Measurements from ENCODE around the gene SLC25A26. TPM values are rescaled to one million over a fixed set of nuclear protein-coding genes. Genes with fewer than 3 reads are reported as not detected.

The SLC25A26 gene
- total RNA-seq, 2 experiments from 2014 or later, result 12.9 to 15.3 TPM

DNA sequence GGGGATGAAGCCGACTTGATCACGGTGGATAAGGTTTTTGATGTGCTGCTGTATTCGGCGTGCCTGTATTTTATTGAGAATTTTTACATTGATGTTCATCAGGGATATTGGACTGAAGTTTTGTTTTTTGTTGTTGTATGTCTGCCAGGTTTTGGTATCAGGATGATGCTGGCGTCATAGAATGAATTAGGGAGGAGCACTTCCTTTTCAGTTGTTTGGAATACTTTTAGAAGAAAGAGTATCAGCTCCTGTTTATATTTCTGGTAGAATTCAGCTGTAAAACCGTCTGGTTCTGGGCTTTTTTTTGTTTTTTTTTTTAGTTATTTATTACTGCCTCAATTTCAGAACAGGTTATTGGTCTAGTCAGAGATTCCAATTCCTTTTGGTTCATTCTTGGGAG, 93.7 kb downstream of the SLC25A26 start:
- no peak for DNase-seq
- H3K4me1 Mint-ChIP-seq, result peaks cover 12% of the 10 kb centered on the region
- peaks cover 34% of the 10 kb centered on the region for H3K36me3 Mint-ChIP-seq (ENCODE audit: low read depth)
- no peak overlapping the region for H3K4me3 Mint-ChIP-seq
- no peaks in the 10 kb centered on the region for H3K27me3 Mint-ChIP-seq
- ChIA-PET POLR2A (no interaction called here), CTCF (interaction anchor here (0.6 kb wide), 1 partner anchor 675 kb away, joined by 4 read pairs; no protein-coding TSS in a partner anchor)
- H3K9me3 Mint-ChIP-seq, result peaks cover 18% of the 10 kb centered on the region
- no peak overlapping the region for H3K27ac Mint-ChIP-seq

DNA sequence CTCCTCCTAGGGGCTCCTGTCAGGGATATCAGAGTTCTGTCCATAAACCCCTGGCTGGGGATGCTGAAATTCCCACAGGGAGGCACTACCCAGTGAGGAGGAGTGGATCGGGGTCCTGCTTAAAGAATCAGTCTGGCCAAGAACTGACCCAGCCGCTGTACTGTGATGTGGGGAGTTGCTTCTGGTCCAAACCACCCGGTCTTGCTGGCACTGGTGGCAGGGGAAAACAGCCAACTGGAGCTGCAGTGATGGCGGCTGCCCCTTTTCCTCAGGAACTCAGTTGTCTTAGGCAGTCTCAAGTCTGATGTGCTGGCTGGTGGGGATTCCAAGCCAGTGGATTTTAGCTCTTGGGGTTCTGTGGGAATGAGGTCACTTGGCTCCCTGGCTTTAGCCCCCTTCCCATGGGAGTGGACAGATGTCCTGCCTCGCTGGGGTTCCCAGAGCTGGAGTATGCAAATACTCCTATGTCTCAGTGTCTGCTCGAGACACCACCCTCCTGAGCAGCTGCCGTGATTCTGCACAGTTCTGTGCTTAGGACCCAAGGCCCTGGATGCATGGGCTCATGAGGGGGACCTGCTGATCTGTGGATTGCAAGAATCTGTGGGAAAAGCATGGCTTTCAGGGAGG, 97.1 kb downstream of the SLC25A26 start:
- no peaks in the 10 kb centered on the region for H3K27me3 Mint-ChIP-seq
- DNase-seq, result no peak
- ChIA-PET CTCF (no interaction called here), POLR2A (interaction anchor here (1.2 kb wide), 1 partner anchor 15 kb away, joined by 3 read pairs; no protein-coding TSS in a partner anchor)
- no peak overlapping the region for H3K4me3 Mint-ChIP-seq
- no peak overlapping the region for H3K27ac Mint-ChIP-seq
- peaks cover 15% of the 10 kb centered on the region for H3K9me3 Mint-ChIP-seq
- H3K36me3 Mint-ChIP-seq (ENCODE audit: low read depth), result peaks cover 33% of the 10 kb centered on the region
- H3K4me1 Mint-ChIP-seq, result peaks cover 16% of the 10 kb centered on the region

GRCh38 chr3:66320390-66320789, 99.6 kb downstream of the SLC25A26 start:
- Mint-ChIP-seq H3K9me3 (peaks cover 11% of the 10 kb centered on the region), H3K4me1 (peaks cover 9% of the 10 kb centered on the region), H3K27ac (no peak overlapping the region), H3K4me3 (no peak overlapping the region), H3K36me3 (ENCODE audit: low read depth) (peaks cover 21% of the 10 kb centered on the region), H3K27me3 (no peaks in the 10 kb centered on the region)
- ChIA-PET POLR2A (no interaction called here), CTCF (interaction anchor here (1.3 kb wide), 1 partner anchor 57 kb away, joined by 3 read pairs; no protein-coding TSS in a partner anchor)
- DNase-seq, result no peak

DNA sequence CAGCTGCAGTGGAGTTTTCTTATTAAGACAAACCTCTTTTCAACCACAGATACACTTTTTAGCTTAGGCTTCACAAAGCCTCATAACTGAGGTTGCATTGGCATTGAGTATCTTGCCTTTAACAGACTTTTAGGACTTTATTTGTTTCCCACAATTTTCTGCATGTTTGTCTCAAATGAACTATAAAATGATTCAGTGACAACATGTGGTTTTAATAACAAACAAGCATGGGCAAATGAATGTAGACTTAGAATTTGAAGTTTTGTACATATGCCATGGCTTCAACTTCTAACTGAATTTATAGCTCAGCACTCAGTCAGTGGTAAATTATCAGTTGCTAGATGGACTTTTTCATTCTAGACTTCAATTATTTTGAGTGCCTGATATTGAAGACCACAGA, 101.6 kb downstream of the SLC25A26 start:
- no peak overlapping the region for H3K27ac Mint-ChIP-seq
- DNase-seq, result no peak
- peaks cover 5% of the 10 kb centered on the region for H3K9me3 Mint-ChIP-seq
- CTCF ChIA-PET, result no interaction called here
- POLR2A ChIA-PET, result no interaction called here
- peaks cover 8% of the 10 kb centered on the region for H3K36me3 Mint-ChIP-seq (ENCODE audit: low read depth)
- no peaks in the 10 kb centered on the region for H3K27me3 Mint-ChIP-seq
- peaks cover 5% of the 10 kb centered on the region for H3K4me1 Mint-ChIP-seq
- H3K4me3 Mint-ChIP-seq, result no peak overlapping the region

GRCh38 chr3:66326340-66326739, 105.5 kb downstream of the SLC25A26 start:
- ChIA-PET POLR2A (no interaction called here), CTCF (no interaction called here)
- Mint-ChIP-seq H3K27me3 (no peaks in the 10 kb centered on the region), H3K36me3 (ENCODE audit: low read depth) (peaks cover 5% of the 10 kb centered on the region), H3K27ac (no peak overlapping the region), H3K9me3 (peaks cover 5% of the 10 kb centered on the region), H3K4me1 (no peaks in the 10 kb centered on the region), H3K4me3 (no peak overlapping the region)
- DNase-seq, result no peak

- H3K4me1 Mint-ChIP-seq, result peaks cover 3% of the 10 kb centered on the region
- H3K4me3 Mint-ChIP-seq, result no peak overlapping the region
- DNase-seq, result no peak
- ChIA-PET CTCF (interaction anchor here (0.9 kb wide), 1 partner anchor 487 kb away, joined by 3 read pairs; no protein-coding TSS in a partner anchor), POLR2A (no interaction called here)
- no peaks in the 10 kb centered on the region for H3K27me3 Mint-ChIP-seq
- H3K27ac Mint-ChIP-seq, result no peak overlapping the region
- H3K36me3 Mint-ChIP-seq (ENCODE audit: low read depth), result no peaks in the 10 kb centered on the region
- no peaks in the 10 kb centered on the region for H3K9me3 Mint-ChIP-seq
Measured at GRCh38 chr3:66335671-66336070, 114.9 kb downstream of the SLC25A26 start.

GRCh38 chr3:66336333-66336766, 115.5 kb downstream of the SLC25A26 start:
- peaks cover 3% of the 10 kb centered on the region for H3K4me1 Mint-ChIP-seq
- POLR2A ChIA-PET, result no interaction called here
- no peak overlapping the region for H3K4me3 Mint-ChIP-seq

DNA sequence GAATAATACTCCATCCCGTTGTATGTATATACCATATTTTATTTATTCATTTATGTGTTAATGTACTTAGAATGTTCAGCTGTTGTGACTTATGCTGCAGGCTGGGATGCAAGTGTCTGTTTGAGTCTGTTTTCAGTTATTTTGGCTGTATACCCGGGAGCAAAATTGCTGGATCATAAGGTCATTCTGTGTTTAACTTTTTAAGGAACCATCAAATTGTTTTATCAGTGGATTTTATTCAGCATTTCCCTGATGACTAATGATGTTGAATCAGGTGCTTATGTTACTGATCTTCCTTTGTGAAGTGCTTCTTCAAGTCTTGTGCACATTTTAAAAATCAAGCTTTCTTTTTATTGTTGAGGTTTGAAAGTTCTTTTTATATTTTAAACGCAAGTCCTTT, 118.1 kb downstream of the SLC25A26 start:
- Mint-ChIP-seq H3K27me3 (no peaks in the 10 kb centered on the region), H3K4me1 (peaks cover 3% of the 10 kb centered on the region), H3K4me3 (no peak overlapping the region), H3K9me3 (no peaks in the 10 kb centered on the region), H3K36me3 (ENCODE audit: low read depth) (no peaks in the 10 kb centered on the region), H3K27ac (no peak overlapping the region)
- POLR2A ChIA-PET, result no interaction called here
- CTCF ChIA-PET, result no interaction called here
- no peak for DNase-seq

More at GRCh38 chr3:66336333-66336766, 115.5 kb downstream of the SLC25A26 start:
- no peaks in the 10 kb centered on the region for H3K36me3 Mint-ChIP-seq (ENCODE audit: low read depth)
- no peaks in the 10 kb centered on the region for H3K9me3 Mint-ChIP-seq
- H3K27me3 Mint-ChIP-seq, result no peaks in the 10 kb centered on the region
- CTCF ChIA-PET, result no interaction called here
- H3K27ac Mint-ChIP-seq, result no peak overlapping the region
- no peak for DNase-seq

DNA sequence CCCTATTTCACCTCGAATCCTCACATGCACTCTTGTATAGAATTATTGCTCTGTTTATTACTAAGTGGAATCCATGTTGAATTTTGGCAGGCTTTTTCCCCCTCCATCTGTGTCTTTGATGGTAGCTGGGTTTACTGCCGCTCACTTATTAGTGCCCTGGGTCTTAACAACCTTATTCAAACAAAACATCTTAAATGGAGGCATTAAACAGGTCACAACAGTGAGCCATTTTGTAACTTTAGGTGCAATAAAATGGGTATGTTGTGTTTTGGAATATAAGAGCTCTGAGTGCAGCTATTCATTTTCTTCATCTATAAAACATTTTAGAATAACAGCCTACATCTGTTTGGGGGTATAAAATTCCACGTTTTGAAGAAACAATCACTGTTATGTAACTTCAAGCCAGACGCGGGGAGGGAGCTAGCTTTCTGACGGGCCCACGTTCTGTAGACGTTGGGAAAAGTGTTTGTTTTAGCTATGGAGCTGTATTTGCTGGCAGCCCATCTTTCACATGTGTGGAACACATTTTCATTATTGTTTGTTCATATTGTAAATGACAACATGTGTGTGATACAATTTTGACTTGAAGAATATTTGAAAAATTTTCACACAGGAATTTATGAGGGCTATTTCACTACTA, 122.0 kb downstream of the SLC25A26 start:
- ChIA-PET CTCF (no interaction called here), POLR2A (no interaction called here)
- peaks cover 12% of the 10 kb centered on the region for H3K36me3 Mint-ChIP-seq (ENCODE audit: low read depth)
- no peak for DNase-seq
- no peak overlapping the region for H3K4me3 Mint-ChIP-seq
- no peaks in the 10 kb centered on the region for H3K4me1 Mint-ChIP-seq
- peaks cover 2% of the 10 kb centered on the region for H3K9me3 Mint-ChIP-seq
- H3K27ac Mint-ChIP-seq, result no peak overlapping the region
- H3K27me3 Mint-ChIP-seq, result no peaks in the 10 kb centered on the region

DNA sequence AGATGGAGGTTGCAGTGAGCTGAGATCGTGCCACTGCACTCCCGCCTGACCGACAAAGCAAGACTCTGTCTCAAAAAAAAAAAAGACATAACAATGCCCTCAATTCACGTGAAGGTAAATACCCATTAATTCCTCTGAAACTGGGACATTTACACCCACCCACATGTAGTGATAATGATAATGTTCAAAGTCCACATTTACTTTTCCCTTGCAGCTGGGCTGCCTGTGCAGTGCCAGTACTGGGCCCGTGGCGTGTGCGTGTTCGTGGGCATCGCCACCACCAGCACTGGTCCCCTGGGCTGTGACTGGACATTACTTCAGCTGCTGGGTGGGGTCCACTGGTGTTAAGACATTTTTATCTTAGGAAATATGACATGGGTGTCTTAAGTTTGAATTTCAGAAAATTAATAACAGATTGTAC, 123.6 kb downstream of the SLC25A26 start:
- Mint-ChIP-seq H3K4me1 (no peaks in the 10 kb centered on the region), H3K27ac (no peak overlapping the region), H3K4me3 (no peak overlapping the region), H3K9me3 (peaks cover 3% of the 10 kb centered on the region), H3K27me3 (no peaks in the 10 kb centered on the region), H3K36me3 (ENCODE audit: low read depth) (peaks cover 14% of the 10 kb centered on the region)
- ChIA-PET POLR2A (no interaction called here), CTCF (interaction anchor here (0.7 to 1.5 kb wide), 2 partner anchors 11 to 22 kb away, joined by 4 to 5 read pairs; no protein-coding TSS in a partner anchor)
- DNase-seq, result no peak

DNA sequence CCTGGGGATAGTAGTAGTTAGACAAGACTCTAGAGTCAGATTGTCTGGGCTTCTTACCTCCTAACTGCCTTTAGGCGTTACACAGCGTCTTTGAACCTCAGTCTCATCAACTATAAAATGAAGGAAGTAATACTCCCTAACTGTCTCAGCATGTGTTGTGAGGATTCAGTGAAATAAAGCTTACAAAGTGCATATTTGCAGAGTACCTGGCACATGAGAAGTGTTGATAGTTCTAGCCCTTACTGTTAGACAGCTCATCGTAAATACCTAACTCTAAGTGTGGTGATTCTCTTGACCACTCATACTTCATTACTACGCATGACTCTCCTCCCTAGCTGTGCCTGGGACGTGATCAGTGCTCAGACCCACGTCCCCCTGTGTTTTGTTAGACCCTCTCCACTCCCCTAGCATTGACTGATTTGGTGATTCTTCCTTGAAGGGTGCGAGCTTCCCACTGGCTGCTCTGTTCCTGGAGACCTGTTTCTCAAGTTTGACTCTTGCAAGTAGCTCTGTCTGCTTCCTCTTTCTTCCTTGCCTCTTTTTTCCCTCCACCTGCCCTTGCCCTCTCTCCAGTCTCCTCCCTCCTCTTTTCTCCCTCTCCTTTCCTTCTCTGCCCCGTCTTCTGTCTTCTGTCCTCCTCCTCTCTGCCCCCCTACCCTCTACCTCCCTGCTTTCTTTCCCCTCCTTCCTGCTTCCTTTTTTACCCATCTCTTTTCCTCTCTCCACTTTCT, 124.2 kb downstream of the SLC25A26 start:
- no peak for DNase-seq
- Mint-ChIP-seq H3K27ac (no peak overlapping the region), H3K27me3 (no peaks in the 10 kb centered on the region), H3K9me3 (peaks cover 3% of the 10 kb centered on the region), H3K4me1 (no peaks in the 10 kb centered on the region), H3K4me3 (no peak overlapping the region), H3K36me3 (ENCODE audit: low read depth) (peaks cover 14% of the 10 kb centered on the region)
- ChIA-PET POLR2A (no interaction called here), CTCF (interaction anchor here (0.7 to 1.5 kb wide), 2 partner anchors 10 to 22 kb away, joined by 4 to 5 read pairs; no protein-coding TSS in a partner anchor)

- Mint-ChIP-seq H3K4me3 (no peak overlapping the region), H3K9me3 (peaks cover 3% of the 10 kb centered on the region), H3K4me1 (peaks cover 8% of the 10 kb centered on the region), H3K27ac (no peak overlapping the region), H3K36me3 (ENCODE audit: low read depth) (peaks cover 14% of the 10 kb centered on the region), H3K27me3 (no peaks in the 10 kb centered on the region)
- CTCF ChIA-PET, result interaction anchor here (1.0 kb wide), 1 partner anchor 47 kb away, joined by 3 read pairs; no protein-coding TSS in a partner anchor
- POLR2A ChIA-PET, result no interaction called here
- DNase-seq, result no peak
Measured at GRCh38 chr3:66348704-66349103, 127.9 kb downstream of the SLC25A26 start.

GRCh38 chr3:66350601-66351000, 129.8 kb downstream of the SLC25A26 start:
- no peaks in the 10 kb centered on the region for H3K27me3 Mint-ChIP-seq
- H3K4me3 Mint-ChIP-seq, result no peak overlapping the region
- no peak for DNase-seq
- ChIA-PET CTCF (no interaction called here), POLR2A (no interaction called here)
- no peak overlapping the region for H3K27ac Mint-ChIP-seq
- peaks cover 14% of the 10 kb centered on the region for H3K36me3 Mint-ChIP-seq (ENCODE audit: low read depth)
- peaks cover 23% of the 10 kb centered on the region for H3K4me1 Mint-ChIP-seq
- peaks cover 3% of the 10 kb centered on the region for H3K9me3 Mint-ChIP-seq

All from activated CD4-positive, alpha-beta memory T cell treated with anti-CD3 and anti-CD28 coated beads, Interleukin-2, amount 10 ng/mL, durations not matched to agents 7 days and 5 days (primary cell).